Cerebellar cortex (tissue), 1 donor: ENCODE data around the gene ZSCAN23.
"Not testable (repeated sequence)": the region's sequence is repeated elsewhere in the genome, so short reads cannot be mapped to it uniquely, and the experiment has no call there.

ENCODE experiments used
- DNase-seq: peaks from one replicate; pipeline ENCODE4 v3.0.0-alpha.2; 2015; ENCODE audit warnings: low spot score

The ZSCAN23 gene

GRCh38 chr6:28436404-28436803, 6.9 kb downstream of the ZSCAN23 start:
- DNase-seq = no peak

GRCh38 chr6:28433119-28433518, 10.2 kb downstream of the ZSCAN23 start:
- DNase-seq = no peak

- no peak for DNase-seq
Measured at GRCh38 chr6:28429781-28430180, 13.5 kb downstream of the ZSCAN23 start.

GRCh38 chr6:28425944-28426541, 17.2 kb downstream of the ZSCAN23 start:
- no peak for DNase-seq

GRCh38 chr6:28424163-28424562, 19.1 kb downstream of the ZSCAN23 start:
- no peak for DNase-seq

- DNase-seq = no peak
Measured at GRCh38 chr6:28423546-28423945, 19.7 kb downstream of the ZSCAN23 start.

GRCh38 chr6:28413681-28414080, 29.6 kb downstream of the ZSCAN23 start:
- DNase-seq = no peak

- DNase-seq = no peak
Measured at GRCh38 chr6:28410767-28411166, 32.5 kb downstream of the ZSCAN23 start.

- DNase-seq = no peak
Measured at GRCh38 chr6:28408076-28408802, 35.1 kb downstream of the ZSCAN23 start.

- no peak for DNase-seq
Measured at GRCh38 chr6:28407401-28407800, 35.9 kb downstream of the ZSCAN23 start.

GRCh38 chr6:28403923-28404322, 39.4 kb downstream of the ZSCAN23 start:
- DNase-seq = not testable (repeated sequence)

GRCh38 chr6:28402197-28402596, 41.1 kb downstream of the ZSCAN23 start:
- no peak for DNase-seq

GRCh38 chr6:28401172-28401571, 42.1 kb downstream of the ZSCAN23 start:
- no peak for DNase-seq

- no peak for DNase-seq
Measured at GRCh38 chr6:28400122-28400451, 43.2 kb downstream of the ZSCAN23 start.

GRCh38 chr6:28399350-28400121, 43.8 kb downstream of the ZSCAN23 start, which contains the start of gene ZSCAN12:
Gene ZSCAN12, minus strand, starts transcription at chr6:28399747. Its CDS starts 1,342 bp downstream, at chr6:28398405.
- DNase-seq = peak; percentile 88

GRCh38 chr6:28395918-28396317, 47.4 kb downstream of the ZSCAN23 start:
- DNase-seq = no peak

GRCh38 chr6:28393912-28394662, 49.2 kb downstream of the ZSCAN23 start:
- DNase-seq = peak; percentile 46

- no peak for DNase-seq
Measured at GRCh38 chr6:28390688-28391087, 52.6 kb downstream of the ZSCAN23 start.

GRCh38 chr6:28384143-28384533, 59.2 kb downstream of the ZSCAN23 start:
- DNase-seq = no peak

- DNase-seq = peak; percentile 69
Measured at GRCh38 chr6:28383235-28384142, 59.8 kb downstream of the ZSCAN23 start.
